Muscle layer of duodenum (tissue), 2 donors: Measurements from ENCODE around the gene ZNF275.

Source experiments
- H3K27ac ChIP-seq: one replicate; pipeline ENCODE4 v1.7.0; 2013; ENCODE audit warnings: mild to moderate bottlenecking, low read length
- H3K27me3 ChIP-seq: one replicate; pipeline ENCODE4 v1.7.0; 2013; ENCODE audit warnings: low read depth, mild to moderate bottlenecking, control low read depth, low read length
- H3K36me3 ChIP-seq, 2 donors: one replicate each; pipeline ENCODE4 v1.7.0; 2013; ENCODE audit warnings: low read length in 2 of 2, control low read depth in 1 of 2, mild to moderate bottlenecking in 1 of 2; ENCODE audit not compliant: insufficient read depth in 2 of 2, control insufficient read depth in 1 of 2
- H3K4me1 ChIP-seq, 2 donors: one replicate each; pipeline ENCODE4 v1.7.0; 2013; ENCODE audit warnings: low read length in 2 of 2, mild to moderate bottlenecking in 2 of 2, control low read depth in 1 of 2, moderate library complexity in 1 of 2; ENCODE audit not compliant: insufficient read depth in 2 of 2, control insufficient read depth in 1 of 2
- H3K4me3 ChIP-seq, 2 donors: one replicate each; pipeline ENCODE4 v1.7.0; 2013; ENCODE audit warnings: low read length in 2 of 2, low read depth in 1 of 2, mild to moderate bottlenecking in 1 of 2
- H3K9me3 ChIP-seq, 2 donors: one replicate each; pipeline ENCODE4 v1.7.0; 2013; ENCODE audit warnings: low read length in 2 of 2, control low read depth in 1 of 2, mild to moderate bottlenecking in 1 of 2; ENCODE audit not compliant: control insufficient read depth in 1 of 2
- donor health status: healthy.

The ZNF275 gene

GRCh38 chrX:153366119-153366518, 32.2 kb downstream of the ZNF275 start:
- Histone ChIP-seq H3K27me3 (no peaks in the 10 kb centered on the region), H3K36me3 (no peaks in the 10 kb centered on the region), H3K9me3 (no peaks in the 10 kb centered on the region), H3K27ac (no peak overlapping the region), H3K4me1 (no peaks in the 10 kb centered on the region), H3K4me3 (no peak overlapping the region)

DNA sequence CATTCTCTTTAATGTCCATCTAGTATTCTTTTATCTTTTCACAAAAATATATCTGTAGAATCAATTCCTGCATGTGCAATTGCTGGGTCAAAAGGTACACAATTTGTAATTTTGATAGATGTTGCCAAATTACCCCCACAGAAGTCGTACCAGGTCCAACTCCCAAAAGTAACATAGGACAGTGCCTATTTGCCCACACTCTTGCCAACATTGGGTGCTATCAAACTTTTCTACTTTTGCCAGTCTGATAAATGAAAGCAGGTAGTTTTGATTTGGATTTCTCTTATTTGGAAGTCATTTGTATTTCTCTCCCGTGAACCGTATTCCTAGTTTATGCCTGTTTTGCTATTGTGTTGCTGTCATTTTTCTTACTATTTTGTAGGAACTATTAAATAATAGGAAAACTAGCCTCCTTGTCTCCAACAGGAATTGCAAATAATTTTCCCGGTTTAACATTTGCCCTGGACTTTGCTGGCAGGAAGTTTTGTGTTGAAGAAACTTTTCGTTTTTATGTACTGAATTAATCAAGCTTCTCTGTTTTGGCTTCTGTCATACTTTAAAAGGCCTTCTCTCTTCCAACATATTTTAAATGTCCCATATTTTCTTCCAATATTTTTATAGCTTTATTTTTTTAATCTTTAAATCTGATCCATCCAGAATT, 33.1 kb downstream of the ZNF275 start:
- no peaks in the 10 kb centered on the region for H3K4me1 ChIP-seq

GRCh38 chrX:153370293-153371055, 36.5 kb downstream of the ZNF275 start:
- Histone ChIP-seq H3K9me3 (no peaks in the 10 kb centered on the region), H3K27ac (no peak overlapping the region), H3K4me1 (no peaks in the 10 kb centered on the region), H3K36me3 (no peaks in the 10 kb centered on the region), H3K27me3 (no peaks in the 10 kb centered on the region), H3K4me3 (no peak overlapping the region)

More for the DNA sequence above, 33.1 kb downstream of the ZNF275 start:
- no peaks in the 10 kb centered on the region for H3K9me3 ChIP-seq
- no peaks in the 10 kb centered on the region for H3K36me3 ChIP-seq
- no peak overlapping the region for H3K4me3 ChIP-seq
- no peak overlapping the region for H3K27ac ChIP-seq
- H3K27me3 ChIP-seq, result no peaks in the 10 kb centered on the region

- no peaks in the 10 kb centered on the region for H3K9me3 ChIP-seq
- no peaks in the 10 kb centered on the region for H3K4me1 ChIP-seq
- no peaks in the 10 kb centered on the region for H3K36me3 ChIP-seq
- no peaks in the 10 kb centered on the region for H3K27me3 ChIP-seq
- H3K4me3 ChIP-seq, result no peak overlapping the region
- no peak overlapping the region for H3K27ac ChIP-seq
These were observed 37.3 kb downstream of the ZNF275 start for GRCh38 chrX:153371256-153371655.

GRCh38 chrX:153372949-153373348, 39.0 kb downstream of the ZNF275 start:
- Histone ChIP-seq H3K9me3 (no peaks in the 10 kb centered on the region), H3K27me3 (no peaks in the 10 kb centered on the region), H3K4me1 (no peaks in the 10 kb centered on the region)

GRCh38 chrX:153374426-153374825, 40.5 kb downstream of the ZNF275 start:
- Histone ChIP-seq H3K36me3 (no peaks in the 10 kb centered on the region), H3K27ac (no peak overlapping the region), H3K27me3 (no peaks in the 10 kb centered on the region), H3K9me3 (no peaks in the 10 kb centered on the region), H3K4me3 (no peak overlapping the region), H3K4me1 (no peaks in the 10 kb centered on the region)

More at GRCh38 chrX:153372949-153373348, 39.0 kb downstream of the ZNF275 start:
- H3K27ac ChIP-seq, result no peak overlapping the region
- H3K36me3 ChIP-seq, result no peaks in the 10 kb centered on the region
- no peak overlapping the region for H3K4me3 ChIP-seq

GRCh38 chrX:153375571-153375970, 41.6 kb downstream of the ZNF275 start:
- no peaks in the 10 kb centered on the region for H3K9me3 ChIP-seq
- H3K4me3 ChIP-seq, result no peak overlapping the region
- no peaks in the 10 kb centered on the region for H3K4me1 ChIP-seq
- H3K27me3 ChIP-seq, result no peaks in the 10 kb centered on the region
- H3K36me3 ChIP-seq, result no peaks in the 10 kb centered on the region
- no peak overlapping the region for H3K27ac ChIP-seq

DNA sequence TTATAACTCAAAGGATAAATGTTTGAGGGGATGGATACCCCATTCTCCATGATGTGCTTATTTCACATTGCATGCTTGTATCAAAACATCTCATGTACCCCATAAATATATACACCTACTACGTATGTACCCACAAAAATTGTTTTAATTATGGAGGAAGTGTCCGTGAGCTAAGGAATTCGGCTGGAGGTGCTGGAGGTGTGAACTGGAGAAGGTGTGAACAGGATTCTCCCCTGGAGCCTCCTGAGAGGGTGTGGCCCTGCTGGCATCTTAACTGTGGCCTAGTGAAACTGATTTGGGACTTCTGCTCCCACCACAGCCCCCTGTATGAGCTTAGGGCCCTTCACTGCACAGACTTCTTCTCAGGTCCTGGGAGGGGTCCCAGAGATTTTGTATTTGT, 43.8 kb downstream of the ZNF275 start:
- Histone ChIP-seq H3K4me1 (no peaks in the 10 kb centered on the region), H3K27ac (no peak overlapping the region), H3K4me3 (no peak overlapping the region), H3K36me3 (no peaks in the 10 kb centered on the region), H3K27me3 (no peaks in the 10 kb centered on the region), H3K9me3 (no peaks in the 10 kb centered on the region)

GRCh38 chrX:153378607-153379006, 44.7 kb downstream of the ZNF275 start:
- Histone ChIP-seq H3K9me3 (no peaks in the 10 kb centered on the region), H3K4me3 (no peak overlapping the region), H3K27me3 (no peaks in the 10 kb centered on the region), H3K36me3 (no peaks in the 10 kb centered on the region), H3K4me1 (no peaks in the 10 kb centered on the region), H3K27ac (no peak overlapping the region)

- Histone ChIP-seq H3K9me3 (no peaks in the 10 kb centered on the region), H3K4me3 (no peak overlapping the region), H3K4me1 (no peaks in the 10 kb centered on the region), H3K27me3 (no peaks in the 10 kb centered on the region), H3K36me3 (no peaks in the 10 kb centered on the region), H3K27ac (no peak overlapping the region)
These were observed 45.6 kb downstream of the ZNF275 start for GRCh38 chrX:153379508-153379907.

GRCh38 chrX:153379971-153380581, 46.1 kb downstream of the ZNF275 start:
- Histone ChIP-seq H3K27ac (no peak overlapping the region), H3K9me3 (no peaks in the 10 kb centered on the region), H3K27me3 (no peaks in the 10 kb centered on the region), H3K4me3 (no peak overlapping the region), H3K4me1 (no peaks in the 10 kb centered on the region), H3K36me3 (no peaks in the 10 kb centered on the region)
